ENCODE measurements around the gene BPIFB3.

DNA sequence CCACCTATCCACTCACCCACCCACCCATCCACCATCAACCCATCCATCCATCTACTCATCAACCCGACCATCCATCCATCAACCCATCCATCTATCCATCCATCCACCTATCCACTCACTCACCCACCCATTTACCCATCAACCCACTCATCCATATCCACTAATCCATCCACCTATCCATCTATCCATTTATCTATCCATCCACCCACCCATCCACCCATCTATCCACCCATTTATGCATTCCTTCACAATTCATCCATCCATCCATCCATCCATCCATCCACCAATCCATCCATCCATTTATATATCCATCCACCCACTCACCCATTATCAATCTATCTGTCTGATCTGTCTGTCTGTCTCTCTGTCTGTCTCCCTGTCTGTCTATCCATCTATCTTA, 39.9 kb downstream of the BPIFB3 start:
- TF ChIP-seq EZH2 (IDR thresholded peaks at IDR 0.05), result no peak
- TF ChIP-seq, protein P1, sequence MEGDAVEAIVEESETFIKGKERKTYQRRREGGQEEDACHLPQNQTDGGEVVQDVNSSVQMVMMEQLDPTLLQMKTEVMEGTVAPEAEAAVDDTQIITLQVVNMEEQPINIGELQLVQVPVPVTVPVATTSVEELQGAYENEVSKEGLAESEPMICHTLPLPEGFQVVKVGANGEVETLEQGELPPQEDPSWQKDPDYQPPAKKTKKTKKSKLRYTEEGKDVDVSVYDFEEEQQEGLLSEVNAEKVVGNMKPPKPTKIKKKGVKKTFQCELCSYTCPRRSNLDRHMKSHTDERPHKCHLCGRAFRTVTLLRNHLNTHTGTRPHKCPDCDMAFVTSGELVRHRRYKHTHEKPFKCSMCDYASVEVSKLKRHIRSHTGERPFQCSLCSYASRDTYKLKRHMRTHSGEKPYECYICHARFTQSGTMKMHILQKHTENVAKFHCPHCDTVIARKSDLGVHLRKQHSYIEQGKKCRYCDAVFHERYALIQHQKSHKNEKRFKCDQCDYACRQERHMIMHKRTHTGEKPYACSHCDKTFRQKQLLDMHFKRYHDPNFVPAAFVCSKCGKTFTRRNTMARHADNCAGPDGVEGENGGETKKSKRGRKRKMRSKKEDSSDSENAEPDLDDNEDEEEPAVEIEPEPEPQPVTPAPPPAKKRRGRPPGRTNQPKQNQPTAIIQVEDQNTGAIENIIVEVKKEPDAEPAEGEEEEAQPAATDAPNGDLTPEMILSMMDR (IDR thresholded peaks at IDR 0.05), result no peak
- no peak for TF ChIP-seq EZH2phosphoT487 (IDR thresholded peaks at IDR 0.05)

Data from neural progenitor cell (in vitro differentiated cells).